ENCODE measurements around the gene GOLT1A. TPM values are rescaled to one million over a fixed set of nuclear protein-coding genes. Genes with fewer than 3 reads are reported as not detected.

Gene GOLT1A
- total RNA-seq, 1 donor from 2014 or later: 4.2 TPM

GRCh38 chr1:204188959-204189639, 24.7 kb downstream of the GOLT1A start:
- no peak for DNase-seq (ENCODE audit: low spot score, unreplicated experiment)
- TF ChIP-seq, protein P1, sequence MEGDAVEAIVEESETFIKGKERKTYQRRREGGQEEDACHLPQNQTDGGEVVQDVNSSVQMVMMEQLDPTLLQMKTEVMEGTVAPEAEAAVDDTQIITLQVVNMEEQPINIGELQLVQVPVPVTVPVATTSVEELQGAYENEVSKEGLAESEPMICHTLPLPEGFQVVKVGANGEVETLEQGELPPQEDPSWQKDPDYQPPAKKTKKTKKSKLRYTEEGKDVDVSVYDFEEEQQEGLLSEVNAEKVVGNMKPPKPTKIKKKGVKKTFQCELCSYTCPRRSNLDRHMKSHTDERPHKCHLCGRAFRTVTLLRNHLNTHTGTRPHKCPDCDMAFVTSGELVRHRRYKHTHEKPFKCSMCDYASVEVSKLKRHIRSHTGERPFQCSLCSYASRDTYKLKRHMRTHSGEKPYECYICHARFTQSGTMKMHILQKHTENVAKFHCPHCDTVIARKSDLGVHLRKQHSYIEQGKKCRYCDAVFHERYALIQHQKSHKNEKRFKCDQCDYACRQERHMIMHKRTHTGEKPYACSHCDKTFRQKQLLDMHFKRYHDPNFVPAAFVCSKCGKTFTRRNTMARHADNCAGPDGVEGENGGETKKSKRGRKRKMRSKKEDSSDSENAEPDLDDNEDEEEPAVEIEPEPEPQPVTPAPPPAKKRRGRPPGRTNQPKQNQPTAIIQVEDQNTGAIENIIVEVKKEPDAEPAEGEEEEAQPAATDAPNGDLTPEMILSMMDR (IDR thresholded peaks at IDR 0.05; ENCODE audit: unreplicated experiment): no peak
- Mint-ChIP-seq H3K4me3 (ENCODE audit: low read depth) (peak overlapping the region; percentile 12), H3K27me3 (peaks cover 66% of the 10 kb centered on the region), H3K4me1 (ENCODE audit: low read depth) (peaks cover 6% of the 10 kb centered on the region), H3K9me3 (ENCODE audit: low read depth) (no peaks in the 10 kb centered on the region), H3K27ac (no peak overlapping the region), H3K36me3 (ENCODE audit: insufficient read depth) (no peaks in the 10 kb centered on the region)

- Mint-ChIP-seq H3K27ac (no peak overlapping the region), H3K4me1 (ENCODE audit: low read depth) (peaks cover 6% of the 10 kb centered on the region), H3K27me3 (peaks cover 47% of the 10 kb centered on the region), H3K9me3 (ENCODE audit: low read depth) (no peaks in the 10 kb centered on the region), H3K4me3 (ENCODE audit: low read depth) (no peak overlapping the region), H3K36me3 (ENCODE audit: insufficient read depth) (no peaks in the 10 kb centered on the region)
- TF ChIP-seq, protein P1 (IDR thresholded peaks at IDR 0.05; ENCODE audit: unreplicated experiment): no peak
- no peak for DNase-seq (ENCODE audit: low spot score, unreplicated experiment)
Observed at GRCh38 chr1:204186597-204186996, 27.2 kb downstream of the GOLT1A start.

- H3K4me3 Mint-ChIP-seq (ENCODE audit: low read depth): no peak overlapping the region
- H3K9me3 Mint-ChIP-seq (ENCODE audit: low read depth): no peaks in the 10 kb centered on the region
- H3K4me1 Mint-ChIP-seq (ENCODE audit: low read depth): no peaks in the 10 kb centered on the region
- peaks cover 14% of the 10 kb centered on the region for H3K27me3 Mint-ChIP-seq
- no peak for DNase-seq (ENCODE audit: low spot score, unreplicated experiment)
- TF ChIP-seq, protein P1 (IDR thresholded peaks at IDR 0.05; ENCODE audit: unreplicated experiment): no peak
- no peak overlapping the region for H3K27ac Mint-ChIP-seq
- no peaks in the 10 kb centered on the region for H3K36me3 Mint-ChIP-seq (ENCODE audit: insufficient read depth)
Observed at GRCh38 chr1:204181116-204181515, 32.7 kb downstream of the GOLT1A start.

DNA sequence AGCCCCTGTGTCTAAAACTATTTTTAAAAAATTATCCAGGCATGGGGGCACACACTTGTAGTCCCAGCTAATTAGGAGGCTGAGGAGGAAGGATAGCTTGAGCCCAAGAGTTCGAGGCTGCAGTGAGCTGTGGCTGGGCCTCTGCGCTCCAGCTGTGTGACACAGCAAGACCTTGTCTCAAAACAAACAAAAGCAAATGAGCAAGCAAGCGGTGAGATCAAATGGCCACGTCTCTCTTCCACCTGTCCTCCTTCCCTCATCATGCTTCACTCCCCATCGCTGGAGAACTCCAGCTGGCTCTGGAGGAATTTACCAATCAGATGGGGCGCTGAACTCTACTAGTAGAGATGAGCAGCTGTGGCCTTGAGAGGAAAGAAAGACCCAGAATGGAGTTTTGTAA, 33.7 kb downstream of the GOLT1A start:
- no peak overlapping the region for H3K27ac Mint-ChIP-seq
- H3K36me3 Mint-ChIP-seq (ENCODE audit: insufficient read depth): no peaks in the 10 kb centered on the region
- DNase-seq (ENCODE audit: low spot score, unreplicated experiment): no peak
- H3K4me3 Mint-ChIP-seq (ENCODE audit: low read depth): no peak overlapping the region
- TF ChIP-seq, protein P1 (IDR thresholded peaks at IDR 0.05; ENCODE audit: unreplicated experiment): no peak
- no peaks in the 10 kb centered on the region for H3K9me3 Mint-ChIP-seq (ENCODE audit: low read depth)
- H3K4me1 Mint-ChIP-seq (ENCODE audit: low read depth): no peaks in the 10 kb centered on the region
- H3K27me3 Mint-ChIP-seq: peaks cover 14% of the 10 kb centered on the region

DNA sequence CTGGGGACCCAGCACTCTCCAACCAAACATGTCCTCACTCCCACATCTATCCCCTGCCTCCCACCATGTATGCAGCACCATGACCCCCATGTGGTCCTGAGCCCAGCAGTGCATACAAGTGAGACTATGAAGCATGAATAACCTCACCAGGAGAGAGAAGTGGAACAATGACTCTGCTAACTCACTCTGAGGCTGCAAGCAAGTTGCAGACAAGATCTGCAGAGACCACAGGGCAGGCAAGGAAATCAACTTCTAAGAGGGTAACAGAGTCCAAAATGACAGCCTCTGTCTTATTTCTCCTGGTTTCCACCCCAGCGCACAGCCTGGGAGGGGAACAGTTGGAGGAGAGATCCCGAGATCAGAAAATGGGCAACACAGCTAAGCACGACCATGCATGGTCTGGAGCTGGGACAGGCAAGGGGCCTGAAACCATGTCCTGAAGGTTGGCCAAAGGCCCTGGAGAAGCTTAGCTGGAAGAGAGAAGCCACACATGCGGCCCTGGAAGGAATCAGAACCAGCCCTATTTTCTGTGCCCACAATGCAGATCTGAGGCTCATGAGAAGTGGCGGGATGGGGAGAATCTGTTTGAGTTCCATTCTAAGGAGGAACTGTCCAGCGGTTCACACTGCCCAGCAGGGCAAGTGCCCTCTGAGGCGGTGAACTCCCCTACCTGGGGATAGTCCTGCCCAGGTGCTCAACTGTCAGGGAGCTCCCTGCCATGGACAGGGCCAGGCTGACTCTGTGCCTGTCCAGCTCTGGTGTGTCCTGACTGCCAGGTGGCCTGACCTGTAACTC, 35.1 kb downstream of the GOLT1A start:
- no peaks in the 10 kb centered on the region for H3K36me3 Mint-ChIP-seq (ENCODE audit: insufficient read depth)
- no peaks in the 10 kb centered on the region for H3K9me3 Mint-ChIP-seq (ENCODE audit: low read depth)
- H3K4me3 Mint-ChIP-seq (ENCODE audit: low read depth): no peak overlapping the region
- no peak overlapping the region for H3K27ac Mint-ChIP-seq
- H3K4me1 Mint-ChIP-seq (ENCODE audit: low read depth): no peaks in the 10 kb centered on the region
- peaks cover 14% of the 10 kb centered on the region for H3K27me3 Mint-ChIP-seq
- DNase-seq (ENCODE audit: low spot score, unreplicated experiment): no peak
- TF ChIP-seq, protein P1 (IDR thresholded peaks at IDR 0.05; ENCODE audit: unreplicated experiment): no peak

All from progenitor cell of endocrine pancreas (in vitro differentiated cells).